DMS53 (cell line): ENCODE data around the gene L3HYPDH.

Experiments
- DNase-seq: peaks from one replicate; lab custom pipeline; 2025; lab: John Stamatoyannopoulos, UW

The L3HYPDH gene

DNA sequence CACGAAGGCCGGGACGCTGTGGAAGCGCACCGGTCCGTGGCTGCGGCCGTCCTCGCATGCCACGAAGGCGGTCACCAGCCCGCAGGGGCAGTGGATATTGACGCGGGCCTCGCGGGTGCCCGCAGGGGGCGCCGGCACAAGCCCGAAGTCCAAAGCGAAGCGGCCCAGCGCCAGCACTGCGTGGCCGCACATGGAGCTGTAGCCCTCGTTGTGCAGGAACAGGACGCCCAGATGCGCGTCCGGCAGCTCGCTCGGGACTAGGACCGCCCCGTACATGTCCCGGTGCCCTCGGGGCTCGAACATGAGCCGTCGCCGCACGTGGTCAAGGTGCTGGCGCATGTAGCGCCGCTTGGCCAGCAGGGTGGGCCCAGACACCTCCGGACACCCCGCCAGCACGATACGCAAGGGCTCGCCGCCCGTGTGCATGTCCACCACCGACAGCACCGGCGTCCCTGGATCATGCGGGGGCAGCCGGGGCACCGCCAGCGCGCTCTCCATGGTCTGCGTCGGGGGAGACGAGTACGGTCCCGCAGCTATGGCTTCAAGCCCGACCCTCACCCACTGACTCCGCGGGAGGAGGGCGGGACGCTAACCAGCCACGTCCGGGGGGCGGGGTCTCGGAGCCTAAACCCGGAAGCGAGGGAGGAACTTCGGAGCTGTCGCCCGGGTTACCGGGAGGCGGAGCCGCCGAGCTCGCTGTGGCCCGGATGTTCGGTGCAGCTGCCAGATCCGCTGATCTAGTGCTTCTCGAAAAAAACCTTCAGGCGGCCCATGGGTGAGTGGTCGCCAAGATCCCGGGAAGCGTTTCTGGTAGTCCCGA lies at the start of gene L3HYPDH, which contains the start of gene JKAMP:
Gene L3HYPDH (minus strand): TSS at position 590 of the 820 bp plus-strand sequence. CDS start 92 bp downstream, at position 498.
Gene JKAMP (plus strand): TSS at position 699 of the 820 bp plus-strand sequence. CDS start 73 bp downstream, at position 772.
- DNase-seq: peak; percentile 97

DNA sequence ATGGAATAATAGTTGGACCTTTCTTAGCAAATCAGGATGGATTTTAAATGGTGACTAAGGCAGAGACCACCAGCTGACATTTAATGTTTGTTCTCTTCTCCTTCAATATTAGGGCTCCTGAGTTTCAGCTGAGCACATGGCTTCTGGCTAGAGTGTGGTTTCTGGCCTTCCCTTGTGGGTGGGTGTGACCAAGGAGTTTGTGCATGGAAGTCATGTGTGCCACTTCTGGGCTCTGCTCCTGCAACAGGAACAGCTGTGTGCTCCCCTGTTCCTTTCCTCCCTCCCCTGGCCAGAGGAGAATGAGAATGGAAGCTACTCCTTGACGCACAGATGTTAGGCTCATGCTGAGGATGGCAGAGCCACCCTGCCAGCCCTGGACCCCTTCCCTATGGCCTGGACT lies 48.2 kb upstream of the L3HYPDH start:
- DNase-seq: no peak

- no peak for DNase-seq
These were observed 46.1 kb upstream of the L3HYPDH start for GRCh38 chr14:59530349-59530748.

DNA sequence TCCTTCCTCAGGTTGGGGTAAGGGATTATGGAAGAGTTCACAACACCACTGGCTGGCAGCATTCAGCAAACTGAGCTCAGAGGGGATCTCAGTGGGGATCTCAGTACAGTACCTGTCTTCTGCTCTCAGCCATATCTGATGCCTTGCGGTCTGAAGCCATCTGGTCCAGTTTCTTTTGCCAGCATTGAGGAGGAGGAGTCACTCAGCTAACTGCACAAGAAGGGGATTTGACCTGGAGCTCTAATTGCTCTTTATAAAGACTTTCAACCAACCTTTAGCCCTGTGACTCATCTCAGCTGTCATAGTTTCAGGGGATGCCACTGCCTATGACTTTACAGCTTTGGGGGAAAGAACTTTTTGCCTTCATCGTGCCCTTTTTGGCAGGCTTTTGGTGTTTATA lies 45.0 kb upstream of the L3HYPDH start:
- DNase-seq: no peak

GRCh38 chr14:59520224-59520623 lies 36.0 kb upstream of the L3HYPDH start:
- no peak for DNase-seq

DNA sequence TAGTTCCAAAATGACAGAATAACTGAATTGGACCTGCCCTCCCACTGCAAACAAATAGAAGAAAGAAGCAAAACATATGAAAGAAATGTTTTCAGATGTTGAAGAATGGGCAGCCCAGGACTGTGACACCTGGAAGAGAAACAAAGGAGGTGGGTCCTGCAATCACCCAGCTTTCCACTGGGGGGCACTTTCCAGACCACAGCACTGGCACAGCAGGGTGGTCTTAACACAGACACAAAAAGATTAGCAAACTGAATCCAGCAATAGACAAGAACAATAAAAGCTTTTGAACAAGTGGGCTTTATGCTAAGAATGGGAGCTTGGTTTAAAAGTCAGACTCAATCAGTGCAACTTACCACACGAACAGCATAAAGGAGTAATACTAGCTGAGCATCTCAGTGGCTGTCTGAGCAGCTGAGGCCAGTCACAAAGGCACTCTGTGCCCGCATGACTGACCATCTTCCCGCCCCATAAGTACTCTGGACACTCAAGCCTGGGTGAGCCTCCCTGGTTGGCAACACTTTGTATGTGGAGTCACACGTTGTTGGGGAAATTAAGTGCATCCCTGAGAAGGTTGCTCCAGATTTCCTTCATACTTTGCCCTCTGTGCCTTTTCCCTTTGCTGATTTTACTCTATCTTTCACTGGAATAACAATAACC lies 27.8 kb upstream of the L3HYPDH start:
- DNase-seq: peak; percentile 73

- DNase-seq: no peak
These were observed 26.8 kb upstream of the L3HYPDH start for GRCh38 chr14:59510966-59511365.

GRCh38 chr14:59510001-59510400 lies 25.8 kb upstream of the L3HYPDH start:
- DNase-seq: no peak

- no peak for DNase-seq
These were observed 24.9 kb upstream of the L3HYPDH start for GRCh38 chr14:59509101-59509500.

DNA sequence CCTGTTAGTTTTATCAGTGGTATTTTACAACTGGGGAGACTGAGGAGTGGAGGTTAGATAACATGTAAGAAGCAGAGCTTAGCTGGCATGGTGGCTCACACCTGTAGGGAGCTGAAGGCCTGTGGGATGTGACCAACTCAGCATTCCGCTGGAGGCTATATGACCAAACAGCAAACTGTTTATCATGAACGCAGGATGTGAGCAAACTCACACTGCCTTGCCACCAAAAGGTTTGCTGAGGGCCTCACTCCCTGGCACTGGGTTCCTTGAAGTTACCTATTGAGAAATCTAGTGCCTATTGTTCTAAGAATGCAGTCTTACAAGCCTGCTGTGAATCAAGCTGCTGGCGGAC lies 23.5 kb upstream of the L3HYPDH start:
- DNase-seq: no peak

- peak; percentile 83 for DNase-seq
These were observed 23.0 kb upstream of the L3HYPDH start for GRCh38 chr14:59507063-59507751.

- DNase-seq: no peak
These were observed 19.0 kb upstream of the L3HYPDH start for GRCh38 chr14:59503256-59503655.

DNA sequence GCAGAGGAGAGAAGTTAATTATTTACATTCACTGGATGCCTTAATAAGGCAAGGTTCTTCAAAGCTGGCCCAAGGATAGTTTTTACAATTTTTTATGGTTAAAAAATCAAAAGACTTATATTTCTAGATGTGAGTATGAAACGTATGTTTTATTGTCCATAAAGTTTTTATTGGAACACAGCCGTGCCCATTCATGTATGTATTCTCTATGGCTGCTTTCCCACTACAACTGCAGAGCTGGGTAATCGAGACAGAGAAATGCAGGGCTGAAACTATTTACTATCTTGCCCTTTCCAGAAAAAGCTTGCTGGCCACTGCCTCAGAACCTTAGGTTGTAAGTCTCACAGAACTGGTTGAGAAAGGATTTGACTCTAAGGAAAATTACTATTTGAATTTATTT lies 16.5 kb upstream of the L3HYPDH start:
- no peak for DNase-seq

DNA sequence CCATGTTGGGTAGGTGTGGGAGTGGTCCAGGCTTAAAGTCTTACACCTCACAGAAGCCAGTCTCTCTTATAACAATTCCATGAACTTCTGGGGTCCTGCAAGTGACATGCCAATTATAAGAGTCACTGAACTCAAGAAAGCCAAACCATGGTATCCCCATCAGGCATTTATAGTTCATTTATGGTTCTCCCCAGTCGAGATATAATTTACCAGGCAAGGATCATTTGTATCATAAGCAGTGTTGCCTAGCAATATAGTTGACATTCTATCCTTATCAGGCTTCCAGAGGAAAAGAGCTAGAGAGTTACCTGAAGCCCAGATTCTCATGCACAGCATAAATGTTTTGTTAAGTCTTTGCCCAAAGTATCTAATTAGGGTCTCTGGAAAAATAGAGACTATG lies 8.2 kb upstream of the L3HYPDH start:
- no peak for DNase-seq

- DNase-seq: no peak
These were observed 6.5 kb upstream of the L3HYPDH start for GRCh38 chr14:59490756-59491155.

- peak; percentile 53 for DNase-seq
These were observed 499 bp upstream of the L3HYPDH start for GRCh38 chr14:59484639-59485175.

DNA sequence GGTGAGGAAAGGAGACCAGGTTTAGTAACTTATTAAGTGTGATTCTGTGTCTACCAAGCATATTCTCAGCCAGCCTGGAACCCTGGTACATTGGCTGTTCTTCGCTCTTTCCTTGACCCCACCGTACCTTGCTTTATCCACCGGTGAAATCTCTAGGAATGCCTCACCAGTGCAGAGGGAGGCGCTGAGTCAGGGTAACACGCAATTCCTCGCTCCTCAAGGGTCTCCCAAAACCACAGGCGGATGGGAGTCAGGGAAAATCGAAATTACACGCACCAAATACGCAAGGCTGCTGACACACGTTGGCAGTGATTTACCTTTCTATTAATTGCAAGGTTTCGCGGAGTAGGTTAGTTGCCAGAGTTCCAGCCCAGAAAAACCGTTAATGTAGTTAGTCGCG lies 845 bp downstream of the L3HYPDH start:
- peak; percentile 60 for DNase-seq

DNA sequence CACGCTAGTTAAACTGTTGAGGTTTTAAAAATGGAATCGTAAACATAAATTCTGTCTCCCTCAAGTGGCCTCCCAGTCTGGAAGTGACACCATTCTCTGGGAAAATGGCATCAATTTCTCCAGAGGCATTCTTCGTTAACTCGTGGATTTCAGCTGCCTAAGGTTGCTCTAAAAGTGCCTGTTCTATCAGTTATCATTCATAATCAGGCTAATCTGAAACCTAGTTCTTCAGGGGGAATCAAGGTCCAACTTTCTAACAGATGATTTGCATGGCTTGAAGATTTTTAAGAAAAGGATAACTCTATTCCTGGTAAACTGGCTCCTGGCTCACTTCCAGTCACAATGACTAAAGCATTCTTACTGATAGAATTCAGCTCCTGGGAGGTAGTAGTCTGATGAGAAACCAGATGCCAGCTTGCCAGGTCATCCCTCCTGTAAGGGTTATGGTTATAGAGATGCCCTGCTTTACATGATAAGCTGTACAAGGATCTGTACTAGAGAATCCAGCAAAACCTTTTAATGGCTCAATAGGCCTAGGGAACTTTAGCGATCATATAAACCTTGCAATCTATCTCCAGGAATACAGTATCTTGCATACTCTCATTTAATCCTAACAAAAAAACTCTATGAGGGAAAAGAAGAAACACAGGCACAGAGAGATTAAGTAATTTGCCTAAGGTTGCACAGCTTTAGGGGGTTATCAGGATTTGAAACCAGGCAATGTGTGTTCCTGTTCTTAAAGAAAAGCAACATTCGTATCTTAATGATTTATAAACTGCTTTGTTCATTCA lies 1.5 kb downstream of the L3HYPDH start:
- peak; percentile 51 for DNase-seq

DNA sequence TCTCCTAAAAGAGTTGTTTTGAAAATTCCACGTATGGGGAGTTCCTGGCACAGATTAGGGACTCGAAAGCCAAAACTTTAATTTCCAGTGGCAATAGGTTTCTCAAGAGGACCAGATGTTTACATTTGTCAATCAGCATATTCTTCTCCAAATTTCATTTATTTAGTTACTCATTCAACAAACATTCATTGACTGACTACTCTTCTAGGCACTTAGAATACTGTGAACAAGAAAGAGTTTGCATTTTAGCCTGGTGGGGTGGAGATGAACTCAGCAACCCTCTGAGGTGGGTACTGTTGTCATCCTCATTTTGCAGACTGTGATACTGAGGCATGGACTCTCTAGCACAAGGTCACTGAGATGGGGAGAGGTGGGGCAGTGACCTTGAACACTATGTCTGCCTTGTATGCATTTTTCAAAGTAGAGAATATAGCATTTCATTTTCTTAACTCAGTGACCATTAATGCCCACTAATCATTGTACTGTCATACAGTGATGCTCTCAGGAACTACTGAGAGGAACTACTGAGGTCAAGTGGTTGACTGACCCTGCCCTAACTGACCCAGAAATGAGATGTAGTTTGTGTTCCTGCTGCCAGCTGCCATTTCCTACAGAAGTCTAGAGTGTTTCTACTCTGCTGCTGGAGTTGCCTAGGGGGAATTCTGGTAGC lies 2.2 kb downstream of the L3HYPDH start:
- peak; percentile 30 for DNase-seq

DNA sequence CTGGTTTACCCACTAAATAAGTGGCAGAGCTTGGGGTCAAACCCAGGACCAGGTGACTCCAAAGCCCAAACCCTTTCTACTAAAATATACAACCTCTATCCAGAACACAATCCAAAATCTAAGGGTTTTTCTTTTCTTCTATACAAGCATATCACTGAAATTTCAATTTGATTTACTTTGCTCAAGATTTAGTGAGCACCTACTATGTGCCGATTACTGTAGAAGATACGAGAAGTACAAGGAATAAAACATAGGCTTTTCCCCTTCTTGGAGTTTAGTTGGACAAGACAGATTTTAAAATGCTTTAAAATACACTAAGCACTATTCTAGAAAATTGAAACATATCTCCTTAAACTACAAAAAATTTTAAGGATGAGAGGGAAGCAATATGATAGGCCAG lies 2.8 kb downstream of the L3HYPDH start:
- DNase-seq: no peak

GRCh38 chr14:59480166-59480565 lies 4.0 kb downstream of the L3HYPDH start:
- DNase-seq: no peak
